ENCODE results near the gene HDAC5.

HDAC5 gene

GRCh38 chr17:44029736-44030135 is 93.7 kb downstream of the HDAC5 start:
- DNase-seq (ENCODE audit: low spot score) = no peak
